HuH-7.5 (cell line): ENCODE measurements around the gene SORCS2.
"Not testable (repeated sequence)": the region's sequence is repeated elsewhere in the genome, so short reads cannot be mapped to it uniquely, and the experiment has no call there.

Source experiments
- DNase-seq: peaks from one replicate; pipeline ENCODE4 v3.0.0; 2011; ENCODE audit warnings: low spot score

SORCS2 gene

DNA sequence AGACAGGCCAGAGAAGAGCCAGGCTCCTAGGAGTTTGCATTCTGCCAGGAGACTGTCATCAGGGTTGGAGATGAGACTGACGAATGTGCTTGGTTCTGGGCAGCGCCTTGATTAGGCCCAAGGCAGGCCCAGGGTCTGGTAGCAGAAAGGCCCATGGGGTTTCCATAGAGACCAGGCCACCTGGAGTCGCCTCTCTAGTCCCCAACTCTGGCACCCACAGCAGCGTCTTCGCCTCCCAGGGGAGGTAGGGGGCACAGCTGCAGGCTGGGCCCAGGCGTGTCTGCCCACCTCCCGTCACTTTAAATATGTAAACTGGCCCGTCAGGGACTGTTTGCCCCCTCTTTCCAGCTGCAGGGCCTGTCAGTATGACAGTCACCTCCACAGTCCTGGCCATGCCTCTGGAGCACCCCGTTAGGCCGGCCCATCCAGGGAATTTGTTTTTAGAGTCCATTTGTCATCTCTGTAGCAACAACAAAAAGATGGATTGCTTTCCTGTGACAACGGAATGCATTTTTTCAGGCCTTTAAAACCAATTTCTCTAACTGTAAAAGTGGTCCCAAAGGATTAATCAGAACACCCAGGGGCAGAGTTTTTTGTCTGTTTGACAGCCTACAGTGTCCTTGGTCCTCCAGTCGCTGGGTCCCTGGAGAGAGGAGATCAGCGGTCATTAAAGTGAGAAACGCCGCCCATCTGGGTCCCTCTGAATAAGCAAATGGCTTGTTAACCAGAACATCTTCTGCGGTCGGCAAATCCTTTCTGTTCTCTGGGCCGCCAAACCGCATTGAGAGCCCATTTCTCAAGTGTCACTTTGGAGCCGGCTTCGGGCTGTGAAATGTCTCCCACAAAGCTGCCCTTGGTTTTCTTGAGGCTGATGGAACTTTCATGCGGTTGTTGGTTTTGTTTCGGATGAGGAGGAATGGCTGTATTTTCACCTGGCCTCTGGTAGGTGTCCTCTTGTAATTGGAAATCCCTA is 395.4 kb downstream of the SORCS2 start:
- no peak for DNase-seq

DNA sequence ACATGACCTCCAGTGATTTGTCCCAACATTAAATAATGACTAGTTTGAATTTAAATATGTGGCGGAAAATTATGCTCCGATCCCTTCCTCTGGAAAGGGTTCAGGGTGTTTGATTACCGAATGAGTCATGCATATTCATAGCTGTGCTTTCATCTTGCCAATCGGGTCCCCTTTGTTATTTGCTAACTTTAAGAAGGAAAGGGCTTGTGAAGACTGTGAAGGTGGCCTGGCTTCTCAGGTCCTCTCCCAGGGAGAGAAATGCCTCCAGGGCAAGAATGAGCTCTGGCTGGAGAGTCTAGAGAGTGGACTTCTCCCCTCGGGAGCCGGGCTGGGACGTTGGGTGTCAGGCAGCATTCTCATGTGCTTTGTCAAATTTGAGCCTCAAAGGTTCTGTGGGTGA is 397.9 kb downstream of the SORCS2 start:
- no peak for DNase-seq

DNA sequence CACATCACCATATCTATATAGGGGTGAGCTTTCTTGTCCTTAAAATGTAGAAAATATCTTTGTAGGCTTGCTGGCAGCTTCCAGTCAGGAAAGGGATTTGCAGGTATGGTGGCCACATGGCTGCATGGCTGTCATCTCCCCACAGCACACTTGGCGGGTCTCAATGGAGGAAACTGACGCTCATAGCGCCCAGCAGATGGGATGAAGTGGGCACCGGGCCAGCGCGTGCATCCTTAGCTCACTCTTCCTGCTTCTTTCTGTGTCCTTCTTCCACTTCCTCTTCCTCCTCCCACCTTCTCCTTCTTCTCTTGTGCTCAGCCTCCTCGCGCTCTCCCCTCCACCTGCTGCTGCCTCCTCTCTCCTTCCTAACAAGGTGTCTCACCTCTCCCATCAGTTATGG is 398.6 kb downstream of the SORCS2 start:
- DNase-seq = no peak

DNA sequence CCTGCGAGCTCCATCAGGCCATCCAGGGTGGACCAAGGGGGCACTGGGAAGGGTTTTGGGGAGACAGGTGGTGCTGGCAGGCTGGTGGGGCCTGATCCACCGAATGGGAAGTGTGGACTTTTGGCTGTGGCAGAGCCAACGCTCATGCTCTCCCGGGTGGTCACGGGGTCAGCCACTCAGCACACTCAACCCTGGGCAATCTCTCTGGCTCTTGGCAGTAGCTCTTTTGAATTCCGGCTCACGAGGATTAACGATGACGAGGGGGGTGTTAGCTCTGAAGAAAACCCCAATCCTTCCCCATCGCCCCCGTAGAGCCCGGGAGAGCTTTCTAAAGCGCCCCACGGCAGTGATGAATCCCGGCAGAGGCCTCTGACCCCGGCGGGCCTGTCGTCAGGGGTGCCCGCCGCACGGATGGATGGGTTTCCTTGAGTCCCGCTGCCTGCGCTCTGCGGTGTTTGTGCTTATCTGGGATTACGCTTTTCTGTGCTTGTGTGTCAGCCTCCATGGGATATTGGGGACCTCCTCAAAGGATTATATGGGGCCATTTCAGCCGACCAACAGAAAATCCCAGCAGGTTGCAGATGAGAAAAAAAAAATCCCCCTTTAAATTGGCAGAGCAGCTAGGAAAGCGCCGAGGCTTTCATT is 399.2 kb downstream of the SORCS2 start:
- DNase-seq = no peak

DNA sequence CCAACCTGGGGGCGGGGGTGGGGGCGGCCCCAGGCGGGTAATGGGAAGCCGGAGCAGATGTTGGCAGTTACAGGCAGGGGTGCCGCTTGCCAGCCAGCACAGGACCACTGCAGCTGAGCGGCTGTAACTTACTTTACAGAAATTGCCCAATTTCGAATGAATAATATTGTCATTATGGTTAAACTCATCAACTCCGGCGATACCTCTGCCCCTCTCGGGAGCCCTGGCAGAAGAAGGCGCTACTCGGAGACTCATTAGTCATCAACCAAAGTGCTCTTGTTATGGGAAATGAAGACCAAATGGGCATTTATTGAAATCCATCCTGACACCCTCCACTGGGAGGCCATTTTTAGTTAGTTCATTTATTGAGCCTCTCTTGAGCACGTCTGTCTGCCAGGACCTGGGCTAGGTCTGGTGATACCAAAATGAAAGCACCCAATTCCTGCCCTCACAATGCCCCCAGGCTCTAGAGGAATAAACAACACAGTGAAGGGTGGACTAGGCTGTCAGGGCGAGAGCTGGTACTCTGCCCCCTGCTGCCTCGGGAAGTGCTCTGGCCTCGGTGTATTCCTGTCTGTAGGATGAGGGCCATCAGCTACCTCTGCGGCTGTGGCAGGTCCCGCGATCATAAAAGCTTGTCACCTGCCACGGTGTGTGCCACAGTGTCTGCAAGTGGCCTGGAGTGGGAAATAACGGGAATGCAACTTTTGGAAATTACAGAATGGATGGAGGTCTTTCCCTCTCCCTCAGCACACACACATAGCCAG is 401.5 kb downstream of the SORCS2 start:
- DNase-seq = no peak

DNA sequence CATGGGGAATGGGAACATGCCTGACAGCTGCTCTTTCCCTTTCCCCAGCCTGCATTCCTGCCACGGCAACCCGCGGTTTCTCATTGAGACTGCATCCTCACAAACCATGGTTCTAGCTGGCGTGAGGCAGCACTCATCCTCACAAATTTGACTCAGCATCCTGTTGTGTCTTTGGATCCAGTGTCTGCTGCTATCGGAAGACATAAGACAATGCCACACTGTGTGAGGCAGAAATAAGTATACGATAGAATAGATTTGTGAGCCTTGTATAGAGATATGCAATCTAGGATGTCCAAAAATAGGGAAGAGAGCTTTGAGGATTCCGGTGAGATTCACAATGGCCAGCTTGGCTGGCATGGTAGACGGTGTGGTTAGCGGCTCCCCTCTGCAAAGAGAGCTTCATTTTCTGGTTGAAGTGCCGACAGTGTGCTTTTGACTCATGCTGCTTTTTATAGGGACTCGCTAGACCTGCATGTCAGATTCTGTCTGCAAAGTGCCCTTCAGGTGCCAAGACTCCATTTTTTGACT is 403.7 kb downstream of the SORCS2 start:
- DNase-seq = no peak

DNA sequence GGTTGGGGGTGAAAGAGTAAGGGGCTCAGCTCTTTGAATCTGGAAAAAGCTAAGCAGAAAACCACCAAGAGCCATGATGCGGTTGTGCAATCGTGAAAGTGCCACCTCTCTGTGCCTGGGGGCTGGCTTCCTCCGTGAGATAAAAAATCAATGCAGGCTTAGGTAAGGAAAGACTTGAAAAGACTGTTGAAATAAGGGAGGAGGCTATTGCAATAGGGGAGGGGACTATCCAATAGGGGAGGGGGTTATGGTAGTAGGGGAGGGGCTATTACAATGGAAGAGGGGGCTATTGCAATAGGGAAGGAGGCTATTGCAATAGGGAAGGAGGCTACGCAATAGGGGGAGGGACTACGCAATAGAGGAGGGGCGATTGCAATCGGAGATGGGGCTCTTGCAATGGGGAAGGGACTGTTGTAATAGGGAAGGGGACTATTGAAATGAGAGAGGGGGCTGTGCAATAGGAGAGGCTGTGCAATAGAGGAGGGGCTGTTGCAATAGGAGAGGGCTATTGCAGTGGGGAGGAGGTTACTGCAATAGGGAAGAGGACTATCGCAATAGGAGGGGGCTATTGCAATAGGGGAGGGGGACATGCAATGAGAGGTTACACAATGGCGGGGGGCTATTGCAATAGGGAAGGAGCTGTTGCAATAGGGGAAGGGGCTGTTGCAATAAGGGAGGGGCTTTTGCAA is 404.7 kb downstream of the SORCS2 start:
- no peak for DNase-seq

DNA sequence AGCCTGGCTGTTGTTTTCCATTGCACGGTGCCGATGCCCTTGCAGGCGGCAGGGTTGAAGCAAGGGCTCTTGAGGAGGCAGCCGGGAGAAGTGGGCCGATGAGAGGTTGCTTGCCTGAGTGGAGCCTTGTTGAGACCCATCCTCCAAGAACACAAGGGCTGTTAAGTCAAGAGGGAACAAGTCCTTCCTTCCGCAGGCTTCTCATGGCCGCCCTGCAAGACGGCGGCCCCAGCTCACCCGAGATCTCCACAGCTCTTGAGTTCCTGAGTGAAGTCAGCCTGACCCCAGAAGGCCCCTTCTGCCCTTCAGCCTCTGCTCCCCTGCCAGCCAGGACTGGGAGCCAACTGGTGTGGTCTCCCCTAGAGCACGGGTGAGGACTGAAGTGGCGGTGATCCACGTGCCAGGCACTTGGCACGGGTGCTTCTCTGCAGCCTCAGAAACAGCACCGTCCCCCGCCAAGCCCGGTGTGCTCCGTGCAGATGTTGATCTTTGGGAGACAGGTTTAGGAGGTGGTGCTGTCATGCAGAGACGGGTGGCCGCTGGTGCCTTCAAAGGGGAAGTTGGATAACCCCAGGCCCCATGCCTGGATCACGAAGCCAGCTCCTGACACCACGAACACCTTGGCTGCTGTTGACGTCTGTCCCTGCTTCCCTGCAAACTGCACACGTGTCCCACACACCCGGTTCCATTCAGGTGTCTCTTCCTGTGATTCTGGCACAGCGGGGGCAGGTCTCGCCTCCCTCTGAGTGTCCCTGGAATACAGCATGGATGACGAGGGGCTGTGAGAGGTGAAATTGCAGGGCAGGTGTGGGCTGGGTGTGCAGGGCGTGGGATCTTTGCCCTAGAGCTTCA is 406.8 kb downstream of the SORCS2 start:
- no peak for DNase-seq

DNA sequence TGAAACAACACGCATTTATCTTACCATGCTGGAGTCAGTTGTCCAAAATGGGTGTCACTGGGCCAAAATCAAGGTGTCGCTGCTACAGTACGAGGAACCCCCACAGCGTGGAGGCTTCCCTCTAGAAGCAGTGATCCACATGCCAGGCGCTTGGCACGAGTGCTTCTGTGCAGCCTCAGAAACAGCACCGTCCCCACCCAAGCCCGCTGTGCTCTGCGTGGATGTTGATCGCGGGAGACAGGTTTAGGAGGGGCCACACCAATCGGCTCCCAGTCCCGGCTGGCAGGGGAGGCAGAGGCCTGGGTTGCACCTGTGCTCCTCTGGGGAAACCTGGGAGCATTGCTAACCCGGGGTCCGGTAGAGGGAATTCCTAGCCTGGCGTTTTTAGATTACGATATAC is 407.9 kb downstream of the SORCS2 start:
- no peak for DNase-seq

DNA sequence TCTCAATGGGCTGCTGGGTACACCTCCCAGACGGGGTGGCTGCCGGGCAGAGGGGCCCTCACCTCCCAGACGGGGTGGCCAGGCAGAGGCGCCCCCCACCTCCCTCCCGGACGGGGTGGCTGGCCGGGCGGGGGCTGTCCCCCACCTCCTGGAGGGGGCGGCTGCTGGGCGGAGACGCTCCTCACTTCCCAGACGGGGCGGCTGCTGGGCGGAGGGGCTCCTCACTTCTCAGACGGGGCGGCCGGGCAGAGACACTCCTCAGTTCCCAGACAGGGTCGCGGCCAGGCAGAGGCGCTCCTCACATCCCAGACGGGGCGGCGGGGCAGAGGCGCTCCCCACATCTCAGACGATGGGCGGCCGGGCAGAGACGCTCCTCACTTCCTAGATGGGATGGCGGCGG is 409.8 kb downstream of the SORCS2 start:
- not testable (repeated sequence) for DNase-seq

DNA sequence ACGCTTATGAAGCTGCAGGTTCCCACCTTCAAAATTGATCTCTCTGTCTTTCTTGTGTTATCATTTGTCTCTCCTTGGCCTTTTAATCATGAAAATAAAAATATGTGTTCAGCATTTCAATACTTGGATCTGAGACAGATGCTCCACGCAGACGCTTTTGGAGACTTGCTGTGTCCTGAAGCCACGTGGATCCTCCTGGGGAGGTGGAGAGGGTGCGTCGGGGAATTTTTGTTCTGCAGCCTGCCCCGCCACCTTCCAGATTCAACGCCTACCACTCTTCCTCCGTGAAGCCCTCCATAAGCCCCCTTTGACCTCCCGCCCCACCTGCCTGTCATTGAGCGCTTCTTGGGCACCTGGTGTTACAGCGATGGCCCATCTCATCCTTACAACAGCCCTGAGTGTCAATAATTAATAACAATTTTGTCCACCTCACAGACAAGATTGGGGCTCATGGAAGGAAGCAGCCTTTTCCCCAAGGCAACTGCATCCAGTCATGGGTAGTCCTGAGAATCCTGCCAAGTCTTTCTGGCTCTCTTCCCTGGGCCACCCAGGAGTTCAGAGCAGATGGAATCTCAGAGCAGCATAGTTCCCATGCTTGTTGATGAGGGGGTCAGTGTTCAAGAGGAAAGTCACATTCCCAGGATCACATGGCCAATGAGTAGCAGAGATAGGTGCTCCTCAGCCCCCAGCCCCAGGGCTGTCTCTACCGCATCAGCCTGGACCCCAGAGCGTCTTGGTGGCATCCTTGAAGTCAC is 415.0 kb downstream of the SORCS2 start:
- DNase-seq = no peak

DNA sequence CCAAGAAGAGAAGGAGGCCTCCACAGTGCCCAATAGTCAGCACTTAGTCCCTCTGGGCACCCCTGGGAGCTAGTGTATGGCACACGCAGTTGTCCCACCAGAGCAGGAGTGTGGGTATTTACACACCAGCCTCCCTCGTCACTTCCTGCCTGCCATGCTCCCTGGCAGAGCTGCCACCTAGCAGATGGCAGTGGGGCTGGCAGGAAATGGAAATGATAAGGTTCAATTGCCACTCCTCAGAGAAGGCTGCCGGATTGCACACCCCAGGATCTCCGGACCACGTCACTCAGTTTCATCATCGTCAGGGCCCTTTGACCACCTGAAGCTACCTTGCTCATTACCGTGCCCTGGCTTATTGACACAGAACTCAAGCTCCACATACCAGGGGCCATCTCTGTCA is 415.7 kb downstream of the SORCS2 start:
- DNase-seq = no peak

DNA sequence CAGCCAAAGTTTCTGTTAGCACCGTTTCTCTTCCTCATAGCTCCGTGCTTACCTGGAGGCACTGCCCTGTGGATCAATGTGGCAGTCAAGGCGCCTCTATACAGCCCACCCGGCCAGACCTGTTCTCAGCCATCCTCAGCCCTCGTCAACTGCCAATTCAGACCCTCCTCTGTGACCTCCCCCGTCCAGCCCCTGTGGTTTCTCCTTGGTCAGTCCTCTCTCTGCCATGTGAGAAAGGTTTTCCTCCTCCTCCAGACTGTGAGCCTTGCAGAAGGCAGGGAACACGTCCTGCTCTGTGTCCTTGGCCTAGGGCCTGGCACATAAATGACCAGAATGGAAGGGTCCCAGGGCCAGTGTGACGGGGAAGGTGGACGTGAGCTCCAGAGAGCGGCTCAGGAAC is 417.0 kb downstream of the SORCS2 start:
- no peak for DNase-seq

DNA sequence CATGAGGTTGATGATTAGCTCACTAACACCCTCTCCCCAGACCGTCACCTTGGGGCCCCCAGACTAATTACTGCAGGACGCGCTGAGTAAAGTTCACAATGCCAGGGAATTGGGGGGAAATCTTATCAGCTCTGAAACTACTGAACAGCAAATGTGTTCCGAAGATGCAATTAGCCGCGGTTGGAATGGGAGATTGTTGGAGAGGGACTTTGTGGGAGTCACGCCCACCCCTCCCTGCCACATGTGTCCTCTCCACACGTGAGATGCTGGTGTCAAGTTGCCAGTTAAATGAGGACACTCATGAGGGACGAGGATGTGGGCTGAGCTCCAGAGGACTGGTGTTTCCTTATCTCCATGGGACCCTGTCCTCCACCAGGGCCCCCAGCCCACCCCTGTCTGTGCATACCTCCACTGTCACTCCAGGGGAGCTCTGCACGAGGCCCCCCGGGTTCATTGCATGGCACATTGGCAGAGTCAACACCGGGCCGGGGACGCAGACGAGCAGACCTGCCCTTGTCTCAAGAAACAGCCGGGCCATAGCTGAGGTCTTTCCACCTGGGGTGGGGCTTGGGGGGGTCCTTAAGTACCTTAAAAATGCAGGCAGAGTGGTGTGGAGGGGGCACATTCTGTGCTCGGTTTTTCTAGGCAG is 417.8 kb downstream of the SORCS2 start:
- DNase-seq = no peak

DNA sequence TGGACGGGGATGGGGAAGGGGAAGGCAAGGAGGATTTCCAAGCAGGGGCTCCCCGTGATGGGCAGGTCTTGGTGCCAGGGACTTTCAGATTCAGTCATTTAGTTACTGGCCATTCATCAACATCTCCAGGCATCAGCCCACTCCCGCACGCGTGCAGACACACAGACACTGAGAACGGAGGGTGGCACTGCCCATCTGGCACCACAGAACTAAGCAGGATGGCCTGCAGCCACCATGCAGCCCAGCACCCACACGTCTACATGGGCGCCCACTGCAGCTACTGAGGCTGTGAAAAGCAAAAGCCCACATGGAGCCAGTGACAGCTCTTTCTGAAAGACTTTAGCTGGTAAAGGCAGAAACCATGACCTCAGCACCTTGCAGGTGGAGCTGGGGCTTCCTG is 418.5 kb downstream of the SORCS2 start:
- DNase-seq = no peak

DNA sequence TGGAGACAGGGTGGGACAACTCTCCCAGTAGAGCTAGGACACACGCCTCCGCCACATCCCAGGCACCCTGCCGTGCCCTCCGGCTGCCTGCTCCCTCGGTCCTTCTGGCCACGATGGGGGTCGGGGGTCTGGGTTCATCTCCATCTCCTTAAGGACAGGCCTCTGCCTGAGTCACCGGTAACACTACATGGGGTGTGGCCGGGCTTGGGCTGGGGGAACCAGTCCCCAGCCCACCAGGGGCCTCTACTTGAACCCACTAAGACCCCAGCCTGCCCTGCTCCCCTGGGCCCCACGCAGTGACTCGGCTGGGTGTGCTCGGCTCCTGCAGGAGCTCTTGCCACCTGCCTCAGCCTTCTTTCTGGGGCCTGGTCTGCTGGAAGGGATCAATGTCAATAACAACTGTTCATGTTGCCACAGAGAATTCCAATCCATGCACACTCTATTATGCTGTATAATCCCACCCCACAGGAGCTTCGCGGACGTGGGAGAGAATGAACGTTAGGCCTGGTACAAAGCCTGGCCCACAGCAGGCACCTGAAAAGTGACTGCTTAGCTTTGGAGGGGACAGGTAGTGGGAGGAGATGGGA is 420.1 kb downstream of the SORCS2 start:
- DNase-seq = no peak

DNA sequence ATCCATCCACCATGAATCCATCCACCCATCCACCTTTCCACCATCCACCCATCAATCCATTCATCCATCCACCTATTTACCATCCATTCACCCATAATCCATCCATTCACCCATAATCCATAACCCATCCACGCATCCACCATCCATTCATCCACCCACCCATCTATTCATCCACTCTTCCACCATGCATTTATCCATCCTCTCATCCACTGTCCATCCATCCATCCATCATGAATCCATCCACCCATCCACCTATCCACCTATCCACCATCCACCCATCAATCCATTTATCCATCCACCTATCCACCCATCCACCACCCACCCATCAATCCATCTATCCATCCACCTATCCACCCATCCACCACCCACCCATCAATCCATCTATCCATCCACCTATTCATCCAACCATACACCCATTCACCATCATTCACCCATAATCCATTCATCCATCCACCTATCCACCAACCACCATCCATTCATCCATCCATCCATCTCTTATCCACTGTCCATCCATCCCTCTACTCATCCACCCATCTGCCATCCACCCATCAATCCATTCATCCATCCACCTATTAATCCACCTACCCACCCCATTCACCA is 422.1 kb downstream of the SORCS2 start:
- no peak for DNase-seq

DNA sequence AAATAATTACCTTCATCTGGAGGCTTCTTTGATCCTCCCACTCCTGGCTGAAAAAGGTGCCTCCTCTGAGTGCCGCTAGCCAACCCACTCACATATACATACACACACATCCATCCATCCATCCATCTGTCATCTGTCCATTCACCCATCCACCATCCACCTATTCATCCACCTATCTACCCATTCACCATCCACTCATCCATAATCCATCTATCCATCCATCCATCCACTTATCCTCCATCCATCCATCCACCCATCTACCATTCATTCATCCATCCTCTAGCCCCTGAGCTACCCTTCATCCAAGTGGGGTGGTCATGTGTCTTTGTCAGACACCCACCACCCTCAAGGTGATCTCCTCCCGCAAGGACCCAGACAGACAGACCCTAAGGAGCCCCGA is 423.9 kb downstream of the SORCS2 start:
- no peak for DNase-seq

DNA sequence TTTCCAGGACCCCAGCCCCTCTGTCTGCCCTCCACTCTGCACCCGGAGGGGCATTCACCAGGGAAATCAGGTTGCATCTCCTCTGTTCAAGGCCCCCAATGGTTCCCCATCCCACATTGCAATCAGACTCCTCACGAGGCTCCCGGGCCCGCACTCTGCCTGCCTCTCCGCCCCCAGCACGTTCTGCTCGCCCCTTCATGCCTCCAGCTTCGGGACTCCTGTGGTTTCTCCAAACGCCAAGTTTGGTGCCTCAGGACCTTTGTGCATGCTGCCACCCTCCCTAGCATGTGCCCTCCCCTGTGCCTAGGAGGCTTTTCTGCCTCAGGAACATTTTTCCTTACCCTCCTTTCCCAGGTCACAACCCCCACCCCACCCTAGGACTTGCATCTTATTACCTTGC is 426.0 kb downstream of the SORCS2 start:
- DNase-seq = no peak
